Measurements from ENCODE around the gene AKAP8.
"Not testable (repeated sequence)": the region's sequence is repeated elsewhere in the genome, so short reads cannot be mapped to it uniquely, and the experiment has no call there.

AKAP8 gene

GRCh38 chr19:15403151-15403531, 23.6 kb upstream of the AKAP8 start:
- no peak for DNase-seq

GRCh38 chr19:15402411-15403150, 23.0 kb upstream of the AKAP8 start:
- DNase-seq, result no peak

- no peak for DNase-seq
Observed at GRCh38 chr19:15401397-15401710, 21.8 kb upstream of the AKAP8 start.

- no peak for DNase-seq
Observed at GRCh38 chr19:15400521-15401396, 21.2 kb upstream of the AKAP8 start.

GRCh38 chr19:15399635-15400034, 20.0 kb upstream of the AKAP8 start:
- no peak for DNase-seq

- no peak for DNase-seq
Observed at GRCh38 chr19:15399234-15399515, 19.6 kb upstream of the AKAP8 start.

- no peak for DNase-seq
Observed at GRCh38 chr19:15398501-15399233, 19.1 kb upstream of the AKAP8 start.

GRCh38 chr19:15397782-15398181, 18.2 kb upstream of the AKAP8 start:
- DNase-seq, result no peak

- DNase-seq, result no peak
Observed at GRCh38 chr19:15397236-15397635, 17.6 kb upstream of the AKAP8 start.

- no peak for DNase-seq
Observed at GRCh38 chr19:15396436-15396835, 16.8 kb upstream of the AKAP8 start.

- DNase-seq, result not testable (repeated sequence)
Observed at GRCh38 chr19:15395251-15395650, 15.7 kb upstream of the AKAP8 start.

GRCh38 chr19:15394426-15394825, 14.8 kb upstream of the AKAP8 start:
- DNase-seq, result no peak

- DNase-seq, result no peak
Observed at GRCh38 chr19:15393963-15394362, 14.4 kb upstream of the AKAP8 start.

- no peak for DNase-seq
Observed at GRCh38 chr19:15390814-15391213, 11.2 kb upstream of the AKAP8 start.

GRCh38 chr19:15381864-15382263, 2.3 kb upstream of the AKAP8 start:
- no peak for DNase-seq

GRCh38 chr19:15381429-15381828, 1.8 kb upstream of the AKAP8 start:
- DNase-seq, result no peak

- peak; percentile 52 to 62 for DNase-seq
Observed at GRCh38 chr19:15379999-15380647, 536 bp upstream of the AKAP8 start.

- DNase-seq, result peak; percentile 56 to 66
Observed at GRCh38 chr19:15378534-15379082, 979 bp downstream of the AKAP8 start.

GRCh38 chr19:15374796-15375440, 4.7 kb downstream of the AKAP8 start:
- no peak for DNase-seq

- DNase-seq, result no peak
Observed at GRCh38 chr19:15374105-15374651, 5.4 kb downstream of the AKAP8 start.

GRCh38 chr19:15373644-15374043, 5.9 kb downstream of the AKAP8 start:
- DNase-seq, result no peak

GRCh38 chr19:15372891-15373301, 6.7 kb downstream of the AKAP8 start:
- DNase-seq, result no peak
